ENCODE measurements around the gene ERAS. TPM values are rescaled to one million over a fixed set of nuclear protein-coding genes. Genes with fewer than 3 reads are reported as not detected.
A peak's percentile ranks its signal among the peaks of the same experiment; 100 is the strongest.
"Not testable (repeated sequence)": the region's sequence is repeated elsewhere in the genome, so short reads cannot be mapped to it uniquely, and the experiment has no call there.

ERAS gene
- total RNA-seq, 2 donors from 2014 or later: 0.26 TPM; not detected in 1

DNA sequence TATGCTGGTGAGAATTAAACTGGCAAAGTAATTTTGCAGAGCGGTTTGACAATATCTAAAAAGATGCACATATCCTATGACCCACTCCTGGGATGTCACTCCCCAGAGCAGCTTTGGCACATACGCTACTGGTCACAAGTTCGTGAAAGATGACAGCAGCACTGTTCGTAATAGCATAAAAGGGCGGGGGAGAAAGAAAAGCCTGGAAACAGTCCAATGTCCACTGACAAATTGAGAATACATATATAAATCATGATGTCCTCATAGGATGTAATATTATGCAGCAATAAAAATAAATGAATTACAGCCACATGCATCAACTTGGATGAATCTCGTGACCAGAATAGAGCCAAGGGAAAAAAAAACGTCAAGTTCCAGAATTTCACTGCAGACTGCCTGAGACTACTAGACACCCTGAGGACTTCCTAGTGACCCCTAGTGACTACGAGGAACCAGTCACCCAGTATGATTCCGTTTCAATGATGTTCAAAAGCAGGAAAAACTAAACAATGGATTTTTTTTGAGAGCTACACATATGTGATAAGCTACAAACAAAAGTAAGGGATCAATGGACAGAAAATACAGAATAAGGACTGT lies 7.3 kb downstream of the ERAS start:
- Mint-ChIP-seq H3K36me3 (ENCODE audit: low read depth) (no peaks in the 10 kb centered on the region), H3K9me3 (no peaks in the 10 kb centered on the region), H3K4me1 (peaks cover 8% of the 10 kb centered on the region), H3K4me3 (peak overlapping the region; percentile 85), H3K27me3 (peaks cover 3% of the 10 kb centered on the region), H3K27ac (no peak overlapping the region)
- ATAC-seq (replicated peaks): no peak

DNA sequence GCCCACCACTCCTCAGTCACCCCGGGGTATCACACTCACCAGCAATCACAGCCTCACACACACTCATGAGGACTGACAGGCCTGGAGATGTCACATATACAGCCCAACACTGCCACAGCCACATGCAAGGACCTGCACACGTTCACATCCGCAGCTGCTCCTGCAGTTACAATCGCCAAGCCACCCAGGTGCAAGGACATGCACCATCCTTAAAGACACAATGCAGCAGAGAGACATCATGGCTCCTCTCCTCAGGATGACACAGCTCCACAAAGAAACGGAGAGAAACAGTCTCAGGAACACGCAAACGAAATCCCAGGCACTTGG lies 8.0 kb downstream of the ERAS start:
- H3K9me3 Mint-ChIP-seq: no peaks in the 10 kb centered on the region
- no peaks in the 10 kb centered on the region for H3K36me3 Mint-ChIP-seq (ENCODE audit: low read depth)
- H3K4me1 Mint-ChIP-seq: peaks cover 8% of the 10 kb centered on the region

DNA sequence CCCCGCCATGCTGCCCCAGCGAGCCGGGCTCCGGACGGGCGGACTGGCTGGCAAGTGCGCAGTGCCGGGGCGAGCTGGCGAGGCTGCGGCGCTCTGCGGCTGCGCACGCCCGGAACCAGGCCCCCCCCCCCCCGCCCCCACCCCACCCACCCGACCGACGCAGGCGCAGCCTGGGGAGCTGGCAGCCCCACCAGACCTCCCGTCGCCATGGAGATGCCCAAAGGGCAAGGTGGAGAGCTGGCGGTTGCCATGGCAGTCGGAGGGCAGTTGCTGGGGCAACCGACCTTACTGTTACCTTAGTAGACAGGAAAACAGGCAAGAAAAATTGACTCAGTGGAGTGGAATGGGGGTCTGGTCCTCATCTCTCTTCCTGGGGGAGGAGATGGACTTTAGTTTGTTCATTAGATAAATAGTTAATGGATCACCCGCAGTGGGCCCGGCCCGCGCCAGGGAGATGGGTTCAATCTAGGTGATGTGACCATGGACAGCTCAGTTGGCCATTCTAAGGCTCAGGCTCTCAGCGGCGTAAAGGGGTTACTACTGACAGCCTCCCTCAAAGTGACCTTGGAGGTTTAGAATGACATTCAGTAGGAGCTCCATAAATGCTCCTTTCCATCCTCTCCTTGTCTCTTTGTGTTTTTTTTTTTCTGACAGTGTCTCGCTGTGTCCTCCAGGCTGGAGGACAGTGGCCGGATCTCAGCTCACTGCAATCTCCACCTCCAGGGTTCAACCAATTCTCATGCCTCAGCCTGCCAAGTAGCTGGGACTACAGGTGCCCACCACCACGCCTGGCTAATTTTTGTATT lies 9.4 kb downstream of the ERAS start, which contains the start of gene PCSK1N:
PCSK1N (minus strand) TSS at position 87 of the 806 bp plus-strand sequence; CDS start at position 9, 78 bp downstream.
- H3K27me3 Mint-ChIP-seq: peaks cover under 1% of the 10 kb centered on the region
- H3K36me3 Mint-ChIP-seq (ENCODE audit: low read depth): no peaks in the 10 kb centered on the region
- H3K4me3 Mint-ChIP-seq: peak within 1 kb of the TSS; percentile 85
- H3K4me1 Mint-ChIP-seq: peaks cover 8% of the 10 kb centered on the region
- no peak within 1 kb of the TSS for H3K27ac Mint-ChIP-seq
- no peaks in the 10 kb centered on the region for H3K9me3 Mint-ChIP-seq
- ATAC-seq (replicated peaks): peak; percentile 59

More for the DNA sequence above, 8.0 kb downstream of the ERAS start:
- Mint-ChIP-seq H3K27ac (no peak overlapping the region), H3K4me3 (peak overlapping the region; percentile 85), H3K27me3 (peaks cover 3% of the 10 kb centered on the region)
- ATAC-seq (replicated peaks): peak; percentile 47

DNA sequence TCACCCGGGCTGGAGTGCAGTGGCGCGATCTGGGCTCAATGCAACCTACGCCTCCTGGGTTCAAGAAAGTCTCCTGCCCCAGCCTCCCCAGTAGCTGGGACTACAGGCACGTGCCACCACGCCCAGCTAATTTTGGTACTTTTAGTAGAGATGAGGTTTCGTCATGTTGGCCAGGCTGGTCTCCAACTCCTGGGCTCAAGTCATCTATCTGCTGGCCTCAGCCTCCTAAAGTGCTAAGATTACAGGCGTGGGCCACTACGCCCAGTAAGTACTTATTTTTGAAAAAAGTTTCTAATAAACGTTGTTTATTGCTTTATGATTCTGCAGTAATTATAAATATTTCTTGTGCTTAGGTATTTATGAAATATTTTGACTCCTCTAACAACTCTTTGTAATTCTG lies 13.4 kb downstream of the ERAS start:
- no peak overlapping the region for H3K4me3 Mint-ChIP-seq
- peaks cover 2% of the 10 kb centered on the region for H3K4me1 Mint-ChIP-seq
- H3K27me3 Mint-ChIP-seq: no peaks in the 10 kb centered on the region
- ATAC-seq (replicated peaks): no peak
- no peaks in the 10 kb centered on the region for H3K9me3 Mint-ChIP-seq
- H3K27ac Mint-ChIP-seq: no peak overlapping the region
- H3K36me3 Mint-ChIP-seq (ENCODE audit: low read depth): no peaks in the 10 kb centered on the region

DNA sequence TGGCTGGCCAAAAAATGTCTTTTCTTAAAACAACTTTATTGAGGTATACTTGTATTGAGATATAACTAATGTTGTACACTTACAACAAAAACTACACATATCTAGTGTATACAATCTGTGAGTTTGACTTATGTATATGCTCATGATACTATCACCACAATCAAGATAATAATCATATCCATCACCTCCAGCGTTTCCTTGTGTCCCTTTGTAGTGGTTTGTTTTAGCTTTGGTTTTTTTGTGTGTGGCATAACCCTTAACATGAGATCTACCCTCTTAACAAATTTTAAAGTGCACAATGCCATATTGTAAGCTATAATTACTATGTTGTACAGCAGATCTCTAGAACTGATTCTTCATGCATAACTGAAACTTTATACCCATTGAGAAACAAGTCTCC lies 22.5 kb downstream of the ERAS start:
- H3K4me3 Mint-ChIP-seq: no peak overlapping the region
- no peaks in the 10 kb centered on the region for H3K36me3 Mint-ChIP-seq (ENCODE audit: low read depth)
- H3K27ac Mint-ChIP-seq: no peak overlapping the region
- no peak for ATAC-seq (replicated peaks)
- no peaks in the 10 kb centered on the region for H3K9me3 Mint-ChIP-seq
- H3K4me1 Mint-ChIP-seq: peaks cover 5% of the 10 kb centered on the region
- H3K27me3 Mint-ChIP-seq: peaks cover 4% of the 10 kb centered on the region

DNA sequence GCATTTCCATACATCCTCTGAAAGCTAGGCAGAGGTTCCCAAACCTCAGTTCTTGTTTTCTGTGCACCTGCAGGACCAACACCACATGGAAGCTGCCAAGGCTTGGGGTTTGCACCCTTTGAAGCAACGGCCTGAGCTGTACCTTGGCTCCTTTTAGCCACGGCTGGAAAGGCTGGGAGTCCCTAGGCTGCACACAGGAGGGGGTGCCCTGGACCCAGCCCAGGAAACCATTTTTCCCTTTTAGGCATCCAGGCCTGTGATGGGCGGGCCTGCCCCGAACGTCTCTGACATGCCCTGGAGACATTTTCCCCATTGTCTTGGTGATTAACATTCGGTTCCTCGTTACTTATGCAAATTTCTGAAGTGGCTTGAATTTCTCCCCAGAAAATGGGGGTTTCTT lies 26.5 kb downstream of the ERAS start:
- Mint-ChIP-seq H3K27ac (no peak overlapping the region), H3K36me3 (ENCODE audit: low read depth) (no peaks in the 10 kb centered on the region), H3K4me3 (no peak overlapping the region), H3K4me1 (peaks cover 5% of the 10 kb centered on the region), H3K9me3 (no peaks in the 10 kb centered on the region), H3K27me3 (peaks cover 4% of the 10 kb centered on the region)
- ATAC-seq (replicated peaks): no peak

DNA sequence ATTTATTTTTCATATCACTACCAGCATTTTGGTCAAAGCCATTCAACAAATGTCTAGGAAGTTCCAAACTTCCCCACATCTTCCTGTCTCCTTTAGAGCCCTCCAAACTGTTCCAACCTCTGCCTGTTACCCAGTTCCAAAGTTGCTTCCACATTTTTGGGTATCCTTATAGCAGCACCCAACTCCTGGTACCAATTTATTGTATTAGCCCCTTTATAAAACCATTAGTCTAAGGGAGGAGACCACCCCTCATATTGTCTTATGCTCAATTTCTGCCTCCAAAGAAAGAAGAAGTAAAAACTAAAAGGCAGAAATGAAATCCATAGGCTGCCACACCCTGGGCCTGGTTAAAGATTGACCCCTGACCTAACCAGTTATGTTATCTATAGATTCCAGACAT lies 27.2 kb downstream of the ERAS start:
- H3K36me3 Mint-ChIP-seq (ENCODE audit: low read depth); H3K4me3 Mint-ChIP-seq; H3K4me1 Mint-ChIP-seq; H3K9me3 Mint-ChIP-seq; H3K27ac Mint-ChIP-seq; ATAC-seq (replicated peaks); H3K27me3 Mint-ChIP-seq: not testable (repeated sequence)

DNA sequence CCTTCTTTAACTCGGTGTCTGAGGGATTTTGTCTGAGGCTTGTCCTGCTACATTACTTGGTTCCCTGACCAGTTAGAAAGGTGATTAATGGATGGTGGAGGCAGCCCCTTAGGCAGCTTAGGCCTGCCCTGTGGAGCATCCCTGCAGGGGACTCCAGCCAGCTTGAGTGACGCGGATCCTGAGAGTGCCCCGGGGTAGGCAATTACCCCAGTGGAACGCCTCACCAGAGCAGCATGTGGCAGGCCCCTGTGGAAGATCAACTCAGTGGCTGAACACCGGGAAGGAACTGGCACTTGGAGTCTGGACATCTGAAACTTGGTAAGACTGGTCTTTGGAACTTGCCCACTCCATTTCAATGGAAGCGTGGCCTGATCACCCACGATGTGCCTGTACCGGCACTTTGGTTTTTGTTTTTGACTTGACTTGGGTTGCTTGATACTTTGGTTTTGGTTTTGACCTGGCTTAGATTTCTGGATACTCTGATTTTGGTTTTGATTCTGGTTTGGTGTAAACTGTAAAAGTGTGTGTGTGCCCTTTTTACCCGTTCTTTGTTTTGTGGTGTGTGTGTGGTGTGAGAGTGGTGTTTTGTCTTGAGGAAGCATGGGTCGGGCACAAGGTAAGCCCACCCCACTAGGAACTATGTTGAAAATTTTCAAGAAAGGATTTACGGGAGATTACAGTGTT lies 27.9 kb downstream of the ERAS start:
- not testable (repeated sequence) for H3K4me3 Mint-ChIP-seq; H3K4me1 Mint-ChIP-seq; H3K27ac Mint-ChIP-seq; ATAC-seq (replicated peaks); H3K36me3 Mint-ChIP-seq (ENCODE audit: low read depth); H3K27me3 Mint-ChIP-seq; H3K9me3 Mint-ChIP-seq

DNA sequence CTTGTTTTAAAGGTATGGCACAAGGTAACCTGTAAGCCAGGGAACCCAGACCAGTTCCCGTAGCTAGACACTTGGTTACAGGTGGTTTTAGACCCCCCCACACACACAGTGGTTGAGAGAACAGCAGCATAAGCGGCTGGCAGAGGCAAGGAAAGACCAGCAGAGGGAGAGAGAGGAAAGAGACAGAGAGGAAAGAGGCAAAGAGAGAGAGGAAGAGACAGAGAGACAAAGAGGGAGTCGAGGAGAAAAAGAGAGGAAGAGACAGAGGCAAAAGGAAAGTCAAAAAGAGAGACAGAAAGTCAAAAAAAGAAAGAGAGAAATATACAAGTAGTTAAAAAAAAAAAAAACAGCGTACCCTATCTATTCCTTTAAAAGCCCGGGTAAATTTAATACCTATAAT lies 28.6 kb downstream of the ERAS start:
- Mint-ChIP-seq H3K36me3 (ENCODE audit: low read depth) (no peaks in the 10 kb centered on the region), H3K4me1 (no peaks in the 10 kb centered on the region), H3K9me3 (no peaks in the 10 kb centered on the region), H3K27me3 (peaks cover 4% of the 10 kb centered on the region), H3K27ac (no peak overlapping the region), H3K4me3 (no peak overlapping the region)
- ATAC-seq (replicated peaks): no peak

DNA sequence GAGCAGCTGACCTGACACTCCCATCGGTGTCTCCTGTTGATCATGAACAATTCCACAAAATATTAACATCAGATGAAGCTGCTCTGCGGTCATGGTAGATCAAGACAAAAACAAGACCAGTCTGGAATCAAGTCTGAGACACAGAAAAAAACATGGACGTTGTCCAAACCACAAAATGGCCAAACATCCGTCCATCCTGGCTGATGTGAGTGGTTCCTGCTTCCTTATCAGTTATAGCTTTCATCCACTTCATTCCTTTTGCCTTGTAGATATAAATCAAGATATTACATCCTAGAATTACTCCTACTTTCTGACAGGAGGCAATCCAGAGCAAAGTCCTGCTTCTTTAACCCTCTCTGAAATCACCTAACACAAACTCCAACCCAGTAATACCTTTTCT lies 37.9 kb downstream of the ERAS start:
- ATAC-seq (replicated peaks): no peak
- H3K36me3 Mint-ChIP-seq (ENCODE audit: low read depth): no peaks in the 10 kb centered on the region

DNA sequence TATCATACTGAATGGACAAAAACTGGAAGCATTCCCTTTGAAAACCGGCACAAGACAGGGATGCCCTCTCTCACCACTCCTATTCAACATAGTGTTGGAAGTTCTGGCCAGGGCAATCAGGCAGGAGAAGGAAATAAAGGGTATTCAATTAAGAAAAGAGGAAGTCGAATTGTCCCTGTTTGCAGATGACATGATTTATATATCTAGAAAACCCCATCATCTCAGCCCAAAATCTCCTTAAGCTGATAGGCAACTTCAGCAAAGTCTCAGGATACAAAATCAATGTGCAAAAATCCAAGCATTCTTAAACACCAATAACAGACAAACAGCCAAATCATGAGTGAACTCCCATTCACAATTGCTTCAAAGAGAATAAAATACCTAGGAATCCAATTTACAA lies 45.7 kb downstream of the ERAS start:
- H3K9me3 Mint-ChIP-seq; H3K27me3 Mint-ChIP-seq; H3K27ac Mint-ChIP-seq; H3K4me3 Mint-ChIP-seq; ATAC-seq (replicated peaks); H3K36me3 Mint-ChIP-seq (ENCODE audit: low read depth); H3K4me1 Mint-ChIP-seq: not testable (repeated sequence)

More for the DNA sequence above, 37.9 kb downstream of the ERAS start:
- H3K4me1 Mint-ChIP-seq: no peaks in the 10 kb centered on the region
- no peak overlapping the region for H3K27ac Mint-ChIP-seq
- H3K4me3 Mint-ChIP-seq: no peak overlapping the region
- no peaks in the 10 kb centered on the region for H3K27me3 Mint-ChIP-seq
- H3K9me3 Mint-ChIP-seq: no peaks in the 10 kb centered on the region

DNA sequence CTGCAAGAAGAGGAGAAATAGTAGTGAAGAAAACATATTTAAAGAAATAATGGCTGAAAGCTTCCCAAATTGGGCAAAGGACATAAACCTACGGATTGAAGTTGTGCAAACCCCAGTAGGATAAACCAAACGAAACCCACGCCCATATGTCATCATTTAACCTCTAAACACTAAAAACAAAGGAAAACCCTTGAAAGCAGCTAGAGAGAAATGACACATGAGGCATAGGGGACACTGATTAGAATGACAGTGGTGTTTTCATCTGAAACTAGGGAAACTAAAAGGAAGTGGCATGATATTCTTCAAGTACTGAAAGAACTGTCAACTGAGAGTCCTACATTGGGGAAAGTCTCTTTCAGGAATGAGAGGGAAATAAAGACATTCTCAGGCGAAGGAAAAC lies 50.6 kb downstream of the ERAS start:
- H3K4me3 Mint-ChIP-seq; H3K27me3 Mint-ChIP-seq; H3K4me1 Mint-ChIP-seq; H3K36me3 Mint-ChIP-seq (ENCODE audit: low read depth); ATAC-seq (replicated peaks); H3K9me3 Mint-ChIP-seq; H3K27ac Mint-ChIP-seq: not testable (repeated sequence)
